GM23338 (cell line): Measurements from ENCODE around the gene DPY19L1.

Experiments
- EZH2 ChIP-seq: fragments of 200-600 bp; sonication (generic); IDR thresholded peaks from one replicate; pipeline ENCODE4 v1.8.0; 2017; ENCODE audit warnings: antibody characterized with exemption, mild to moderate bottlenecking, low read depth; ENCODE audit not compliant: unreplicated experiment
- EZH2phosphoT487 ChIP-seq: fragments of 200-600 bp; sonication (generic); IDR thresholded peaks from one replicate; pipeline ENCODE4 v1.8.1; 2018; ENCODE audit warnings: antibody characterized with exemption; ENCODE audit not compliant: unreplicated experiment

- TF ChIP-seq EZH2phosphoT487 (no peak), EZH2 (no peak)
Observed at GRCh38 chr7:35036361-35037171, 719 bp downstream of the DPY19L1 start.
